LNCAP (cell line): ENCODE data around the gene ZNF207.

Experiments
- TF ChIP-seq, protein P1 (sequence below): fragments of 450-650 bp; IDR thresholded peaks from 2 replicates; pipeline ENCODE4 v1.5.1; 2017; ENCODE audit warnings: mild to moderate bottlenecking

The ZNF207 gene

DNA sequence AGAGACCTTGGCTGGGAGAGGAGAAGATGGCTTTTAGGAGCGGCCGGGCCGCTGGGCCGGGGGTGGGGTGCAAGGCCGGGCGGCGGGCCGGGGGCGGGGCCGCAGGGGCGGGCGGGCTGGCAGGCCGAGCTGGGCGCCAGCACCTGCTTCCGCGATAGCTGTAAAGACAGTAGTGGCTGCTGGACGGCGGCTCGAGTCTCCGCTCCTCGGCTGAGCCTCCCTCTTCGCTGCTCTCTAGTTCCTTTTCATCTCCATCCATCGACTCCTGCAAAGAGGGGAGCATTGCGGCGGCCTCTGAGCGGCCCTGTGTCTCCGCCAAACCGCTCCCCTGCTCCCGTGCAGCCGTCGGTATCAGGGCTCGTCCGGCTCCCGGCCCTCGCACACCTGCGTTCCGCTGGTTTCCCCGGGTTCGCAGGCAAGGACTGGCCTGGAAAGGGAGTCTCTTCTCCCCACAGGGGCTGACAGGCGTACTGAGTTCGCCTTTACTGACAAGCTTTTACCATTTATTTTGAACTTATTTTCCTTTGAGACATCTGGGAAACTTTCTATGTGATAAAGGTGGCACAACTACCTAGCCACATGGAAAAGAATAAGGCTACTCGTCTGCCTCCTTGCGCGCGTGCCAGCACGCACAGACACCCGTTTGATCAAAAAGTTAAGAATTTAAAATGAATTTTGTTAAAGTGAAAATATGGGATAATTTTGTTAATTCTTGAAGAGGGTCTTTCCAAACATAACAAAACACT, 7.9 kb upstream of the ZNF207 start, which contains the start of gene C17orf75:
Gene C17orf75 (minus strand): TSS at position 317 of the 746 bp plus-strand sequence. CDS start 34 bp downstream, at position 283.
- TF ChIP-seq, protein P1, sequence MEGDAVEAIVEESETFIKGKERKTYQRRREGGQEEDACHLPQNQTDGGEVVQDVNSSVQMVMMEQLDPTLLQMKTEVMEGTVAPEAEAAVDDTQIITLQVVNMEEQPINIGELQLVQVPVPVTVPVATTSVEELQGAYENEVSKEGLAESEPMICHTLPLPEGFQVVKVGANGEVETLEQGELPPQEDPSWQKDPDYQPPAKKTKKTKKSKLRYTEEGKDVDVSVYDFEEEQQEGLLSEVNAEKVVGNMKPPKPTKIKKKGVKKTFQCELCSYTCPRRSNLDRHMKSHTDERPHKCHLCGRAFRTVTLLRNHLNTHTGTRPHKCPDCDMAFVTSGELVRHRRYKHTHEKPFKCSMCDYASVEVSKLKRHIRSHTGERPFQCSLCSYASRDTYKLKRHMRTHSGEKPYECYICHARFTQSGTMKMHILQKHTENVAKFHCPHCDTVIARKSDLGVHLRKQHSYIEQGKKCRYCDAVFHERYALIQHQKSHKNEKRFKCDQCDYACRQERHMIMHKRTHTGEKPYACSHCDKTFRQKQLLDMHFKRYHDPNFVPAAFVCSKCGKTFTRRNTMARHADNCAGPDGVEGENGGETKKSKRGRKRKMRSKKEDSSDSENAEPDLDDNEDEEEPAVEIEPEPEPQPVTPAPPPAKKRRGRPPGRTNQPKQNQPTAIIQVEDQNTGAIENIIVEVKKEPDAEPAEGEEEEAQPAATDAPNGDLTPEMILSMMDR: no peak

DNA sequence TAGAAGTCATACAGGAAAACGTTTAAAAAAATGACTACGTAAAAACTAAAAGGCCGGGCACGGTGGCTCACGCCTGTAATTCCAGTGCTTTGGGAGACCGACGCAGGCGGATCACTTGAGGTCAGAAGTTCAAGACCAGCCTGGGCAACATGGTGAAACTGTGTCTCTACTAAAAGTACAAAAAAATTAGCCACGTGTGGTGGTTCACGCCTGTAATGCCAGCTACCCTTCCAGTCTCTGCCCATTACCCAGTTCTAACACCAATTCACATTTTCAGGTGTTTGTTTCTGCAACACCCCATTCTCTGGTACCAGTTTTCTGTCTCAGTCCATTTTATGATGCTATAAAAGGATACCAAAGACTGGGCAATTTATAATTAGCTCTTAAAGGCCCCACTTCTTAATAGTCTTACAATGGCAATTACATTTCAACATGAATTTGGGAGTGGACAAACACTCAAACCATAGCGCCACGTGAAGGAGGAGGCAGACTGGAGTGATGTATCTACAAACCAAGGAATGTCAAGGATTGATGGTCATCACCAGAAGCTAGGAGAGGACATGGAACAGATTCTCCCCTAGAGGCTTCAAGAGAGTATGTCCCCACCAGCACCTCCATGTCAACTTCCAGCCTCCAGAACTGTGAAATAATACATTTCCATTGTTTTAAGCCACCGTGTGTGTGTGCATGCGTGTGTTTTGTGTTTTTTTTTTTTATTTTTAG, 7.2 kb upstream of the ZNF207 start:
- TF ChIP-seq, protein P1: no peak

DNA sequence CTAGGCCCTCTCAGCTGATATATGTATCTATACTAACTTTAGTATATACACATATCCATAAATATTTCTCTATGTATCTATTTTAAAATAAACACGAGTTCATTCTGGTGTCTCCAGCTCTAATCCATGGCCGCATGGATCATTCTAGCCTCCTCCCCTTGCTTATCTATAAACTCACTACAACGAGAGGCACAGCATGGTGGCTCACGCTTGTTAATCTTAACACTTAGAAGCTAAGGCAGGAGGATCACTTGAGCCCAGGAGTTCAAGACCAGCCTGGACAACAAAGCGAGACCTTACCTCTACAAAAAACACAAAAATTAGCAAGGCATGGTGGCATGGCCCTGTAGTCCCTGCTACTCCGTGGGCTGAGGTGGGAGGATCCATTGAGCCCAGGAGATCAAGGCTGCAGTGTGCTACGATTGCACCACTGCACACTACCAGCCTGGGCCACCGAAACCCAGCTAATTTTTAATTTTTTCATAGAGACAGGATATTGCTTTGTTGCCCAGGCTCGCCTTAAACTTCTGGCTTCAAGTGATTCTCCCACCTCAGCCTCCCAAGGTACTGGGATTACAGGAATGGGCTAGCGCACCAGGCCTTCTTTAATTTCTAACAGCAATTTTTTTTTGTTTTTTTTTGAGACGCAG, 3.9 kb upstream of the ZNF207 start:
- TF ChIP-seq, protein P1: no peak

DNA sequence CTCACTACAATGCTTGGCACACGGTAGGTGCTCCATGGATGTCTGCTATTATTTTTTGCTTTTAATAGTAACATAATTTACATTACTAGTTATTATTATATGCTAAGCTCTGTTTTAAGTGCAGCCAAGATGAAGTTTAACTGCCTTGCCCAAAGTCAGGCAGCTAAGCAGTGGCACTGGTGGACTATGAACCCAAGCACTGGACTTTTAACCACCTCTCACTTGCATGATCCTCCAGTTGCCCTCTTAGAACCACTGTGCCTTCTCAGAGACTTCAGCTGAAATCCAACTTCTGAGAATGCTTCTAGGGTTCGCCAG, 1.5 kb upstream of the ZNF207 start:
- TF ChIP-seq, protein P1: no peak

DNA sequence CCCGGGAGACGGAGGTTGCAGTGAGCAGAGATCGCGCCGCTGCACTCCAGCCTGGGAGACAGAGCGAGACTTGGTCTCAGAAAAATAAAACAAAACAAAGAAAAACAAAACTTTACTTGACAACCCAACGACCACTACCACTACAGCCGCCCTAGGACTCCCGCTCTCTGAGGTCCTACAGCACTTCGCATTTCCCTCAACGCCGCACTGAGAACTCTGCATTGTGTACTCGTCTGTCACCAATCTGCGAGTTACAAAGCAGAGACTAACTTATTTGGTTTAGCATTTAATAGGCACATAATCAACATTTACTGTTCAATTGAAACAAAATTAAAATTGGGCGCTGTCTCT, 479 bp upstream of the ZNF207 start:
- TF ChIP-seq, protein P1: no peak

DNA sequence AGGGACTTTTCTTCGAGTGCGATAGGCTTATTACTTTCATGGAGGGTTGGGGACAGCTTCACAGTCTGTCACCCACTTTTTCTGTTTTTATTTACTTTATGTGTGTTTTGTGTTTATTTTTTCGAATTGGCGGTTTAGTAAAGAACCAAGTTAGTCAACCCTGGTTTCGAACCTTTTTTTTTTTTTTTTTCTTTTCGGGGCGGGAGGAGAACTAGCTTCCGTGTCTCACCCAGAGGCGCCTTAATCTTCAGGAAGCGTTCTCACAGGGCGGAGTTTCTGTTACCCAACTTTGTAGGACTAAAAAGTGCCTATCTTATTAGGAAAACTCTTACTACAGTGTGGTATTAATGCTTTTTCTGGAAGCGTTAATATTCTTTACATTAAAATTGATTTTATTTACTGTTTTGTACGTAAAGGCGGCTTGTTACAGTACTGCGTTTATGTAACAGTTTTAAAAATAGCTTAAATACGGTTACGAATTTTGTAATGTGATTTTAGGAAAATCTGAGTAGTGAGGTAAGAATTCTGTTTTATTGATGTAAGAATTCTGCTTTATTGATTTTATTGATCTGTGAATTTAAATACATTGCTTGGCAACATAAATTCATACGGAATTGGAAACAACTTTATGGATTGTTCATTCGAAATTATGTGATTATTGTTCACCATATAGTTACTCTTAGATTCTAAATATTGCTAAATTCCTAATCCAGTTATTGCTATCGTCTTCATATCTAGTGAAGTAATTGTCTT, 885 bp downstream of the ZNF207 start:
- TF ChIP-seq, protein P1: no peak

DNA sequence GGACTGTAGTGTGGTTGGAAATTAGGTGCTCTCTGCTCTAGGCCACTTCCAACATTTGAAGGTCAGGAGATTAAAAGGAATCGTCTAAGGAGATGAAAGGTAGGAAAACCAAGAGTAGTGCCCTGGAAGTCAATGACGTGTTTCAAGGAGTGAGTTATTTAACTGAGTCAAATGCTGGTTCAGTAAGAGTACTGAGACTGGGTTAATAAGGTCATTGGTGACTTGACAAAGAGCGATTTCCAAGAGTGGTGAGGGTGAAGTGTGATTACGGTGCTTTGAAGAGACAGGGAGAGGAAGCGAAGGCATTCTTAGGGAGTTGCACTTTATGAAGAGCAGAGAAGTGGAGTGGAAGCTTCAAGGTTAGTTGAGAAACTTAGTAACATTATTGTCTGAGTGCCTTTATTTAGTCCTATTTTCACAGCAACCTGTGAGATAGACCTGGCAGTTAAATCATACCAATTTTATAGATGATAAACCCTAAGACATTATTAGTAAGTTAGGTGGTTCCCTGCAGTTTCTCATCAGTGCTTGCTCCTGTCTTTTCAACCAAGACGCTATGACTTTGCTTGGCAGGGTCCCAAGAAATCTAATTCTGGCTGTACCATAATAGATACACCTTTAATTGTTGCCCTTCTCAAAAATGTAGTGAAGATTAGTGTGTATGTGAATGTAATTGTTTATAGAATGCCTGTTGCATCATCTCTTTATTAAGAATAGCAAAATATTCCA, 5.9 kb downstream of the ZNF207 start:
- TF ChIP-seq, protein P1: no peak
